GM08714 (cell line): Measurements from ENCODE around the gene GLB1L2.
"Not testable (repeated sequence)": the region's sequence is repeated elsewhere in the genome, so short reads cannot be mapped to it uniquely, and the experiment has no call there.

Experiments
- H3K4me3 ChIP-seq: fragments of 200-500 bp; sonication (Bioruptor generic); 2 replicates; pipeline ENCODE4 v1.5.1; 2014; ENCODE audit warnings: mild to moderate bottlenecking, low read length, inconsistent platforms
- ZNF274 ChIP-seq: IDR thresholded peaks from 2 replicates; pipeline ENCODE4 v1.6.1; 2012; ENCODE audit warnings: mild to moderate bottlenecking, low read depth, low read length

Gene GLB1L2

DNA sequence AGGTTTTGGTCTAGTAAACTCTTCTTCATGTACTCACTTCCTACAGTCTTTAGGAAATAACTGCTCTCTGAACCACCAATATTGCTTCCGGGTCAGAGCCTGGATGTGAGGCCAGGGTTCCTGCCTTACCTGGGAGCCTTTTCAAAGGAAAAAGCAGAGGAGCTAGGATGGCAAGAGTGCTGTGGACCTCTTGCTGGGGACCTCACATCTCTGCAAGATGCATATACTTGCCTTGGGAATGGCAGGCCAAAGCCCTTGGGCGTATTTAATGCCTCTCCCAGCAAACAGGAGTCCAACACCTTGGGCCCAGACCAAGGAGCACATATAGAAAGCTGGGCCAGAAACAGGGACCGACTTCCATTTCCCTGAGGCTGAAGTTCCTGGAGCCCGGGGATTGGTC is 5.3 kb downstream of the GLB1L2 start:
- TF ChIP-seq ZNF274 = no peak
- H3K4me3 ChIP-seq = no peak overlapping the region

DNA sequence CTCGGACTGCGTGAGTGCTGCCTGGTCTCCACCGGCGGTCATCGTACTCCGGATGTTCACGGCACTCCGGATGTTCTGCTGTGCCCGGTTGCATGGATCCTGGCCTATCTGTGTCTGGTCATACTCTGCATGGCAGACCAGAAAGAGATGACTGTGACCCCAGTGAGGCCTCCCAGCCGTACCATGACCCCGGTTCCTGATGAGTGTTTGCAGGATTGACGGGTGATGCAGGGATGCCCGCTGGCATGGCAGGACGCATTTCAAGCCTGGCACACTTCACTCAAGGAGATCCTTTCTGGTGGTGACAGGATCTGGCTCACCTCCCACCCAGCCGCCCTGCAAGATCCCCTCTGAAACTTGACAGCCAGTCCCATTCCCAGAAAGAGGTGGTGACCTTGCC is 6.3 kb downstream of the GLB1L2 start:
- TF ChIP-seq ZNF274 = no peak
- H3K4me3 ChIP-seq = no peak overlapping the region

DNA sequence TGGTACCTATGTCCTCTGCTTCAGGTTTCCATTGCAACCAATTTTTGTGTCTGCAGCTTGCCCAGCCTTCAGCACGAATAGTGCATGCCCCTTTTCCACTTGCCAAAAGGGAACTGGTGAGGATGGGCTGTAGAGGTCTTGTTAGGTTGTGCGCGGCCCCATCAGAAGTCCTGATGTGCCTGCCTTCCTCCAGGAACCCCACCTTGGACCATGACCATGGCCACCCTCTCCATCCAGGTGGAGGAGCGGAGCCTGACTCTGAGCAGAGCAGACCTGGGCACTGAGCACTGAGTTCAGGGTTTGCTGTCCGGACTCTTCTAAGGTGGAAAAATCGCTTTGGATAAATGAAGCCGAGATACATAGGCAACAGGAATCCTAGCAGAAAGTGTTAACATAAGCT is 6.9 kb downstream of the GLB1L2 start:
- no peak for TF ChIP-seq ZNF274
- no peak overlapping the region for H3K4me3 ChIP-seq

DNA sequence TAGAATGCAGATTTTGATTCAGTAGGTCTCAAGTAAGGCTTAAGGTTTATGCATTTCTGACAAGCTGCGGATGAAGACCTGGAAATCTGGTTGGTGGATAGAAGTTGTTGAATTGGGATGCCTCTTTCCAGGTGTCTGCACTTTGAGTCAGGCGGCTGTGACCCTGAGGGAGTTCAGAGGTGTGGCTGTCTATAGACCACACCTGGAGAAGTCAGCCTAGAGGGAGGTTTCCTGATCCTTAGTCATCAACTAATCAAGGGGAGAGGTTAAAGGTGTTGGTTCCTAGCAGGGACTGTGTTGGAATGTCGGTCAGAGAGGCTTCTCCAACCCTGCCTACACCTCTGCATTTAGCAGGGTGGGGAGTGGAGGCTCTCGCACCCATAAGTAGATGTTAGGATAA is 8.0 kb downstream of the GLB1L2 start:
- H3K4me3 ChIP-seq = no peak overlapping the region
- TF ChIP-seq ZNF274 = no peak

DNA sequence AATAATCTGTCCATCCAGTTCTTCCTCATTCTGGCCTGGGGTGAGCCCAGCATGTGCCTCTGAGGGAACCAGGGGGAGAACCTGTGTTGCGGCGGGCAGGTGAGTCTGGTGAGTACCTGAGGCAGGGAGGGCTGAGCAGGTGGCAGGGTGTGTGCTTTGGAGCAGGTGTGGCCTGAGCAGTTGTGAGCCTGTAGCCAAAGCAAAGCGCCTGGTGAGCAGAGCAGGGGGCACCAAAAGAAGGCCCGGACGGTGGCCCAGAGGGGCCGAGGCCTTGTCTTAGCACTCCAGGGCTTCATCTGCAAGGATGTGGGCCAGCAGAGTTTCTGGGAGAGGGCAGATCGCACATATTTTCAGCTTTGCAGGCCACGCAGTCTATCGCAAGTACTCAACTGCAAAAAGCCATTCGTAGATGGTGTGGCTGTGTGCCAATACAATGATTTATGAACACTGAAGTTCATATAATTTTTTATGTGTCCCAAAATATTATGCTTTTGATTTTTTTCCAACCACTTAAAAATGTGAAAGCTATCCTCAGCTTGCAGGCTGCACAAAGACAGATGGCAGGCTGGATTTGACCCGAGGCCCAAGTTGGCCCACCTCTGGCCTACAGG is 8.7 kb downstream of the GLB1L2 start:
- no peak for TF ChIP-seq ZNF274
- no peak overlapping the region for H3K4me3 ChIP-seq

DNA sequence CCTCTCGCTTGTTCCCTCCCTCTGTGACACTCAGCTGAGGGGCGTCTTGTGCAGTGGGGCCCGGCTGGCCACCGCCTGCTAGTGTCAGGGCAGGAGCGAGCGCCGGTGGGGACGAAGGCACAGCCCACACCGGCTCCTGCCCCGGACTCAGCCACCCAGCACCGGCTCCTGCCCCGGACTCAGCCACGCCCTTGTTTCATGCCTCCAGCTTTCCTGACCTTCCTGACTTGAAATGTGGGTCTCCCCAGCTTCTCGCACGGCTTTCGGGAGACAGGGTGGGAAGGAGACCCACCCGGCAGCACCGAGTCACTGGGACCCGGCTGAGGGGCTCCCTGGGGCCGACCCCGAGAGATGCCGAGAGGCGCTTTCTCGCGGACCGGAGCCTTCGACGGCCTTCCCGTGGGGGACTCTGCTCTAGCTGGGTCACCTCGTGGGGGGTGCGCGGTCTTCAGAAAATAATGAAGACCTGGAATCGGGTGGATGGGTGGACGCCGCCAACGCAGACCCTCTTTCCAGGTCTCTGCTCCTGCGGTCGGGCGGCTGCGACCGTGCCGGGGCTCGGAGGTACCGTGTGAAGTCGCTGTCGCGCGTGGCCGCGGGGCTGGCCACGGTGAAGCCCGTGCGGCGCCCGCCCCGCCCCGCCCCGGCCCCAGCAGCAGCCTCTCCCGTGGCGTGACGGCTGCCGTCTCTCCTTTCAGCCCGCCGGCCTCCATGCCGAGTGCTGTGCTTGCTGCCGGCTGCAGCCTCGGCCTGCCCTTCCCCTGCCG is 10.2 kb downstream of the GLB1L2 start:
- no peak for TF ChIP-seq ZNF274
- H3K4me3 ChIP-seq = no peak overlapping the region

DNA sequence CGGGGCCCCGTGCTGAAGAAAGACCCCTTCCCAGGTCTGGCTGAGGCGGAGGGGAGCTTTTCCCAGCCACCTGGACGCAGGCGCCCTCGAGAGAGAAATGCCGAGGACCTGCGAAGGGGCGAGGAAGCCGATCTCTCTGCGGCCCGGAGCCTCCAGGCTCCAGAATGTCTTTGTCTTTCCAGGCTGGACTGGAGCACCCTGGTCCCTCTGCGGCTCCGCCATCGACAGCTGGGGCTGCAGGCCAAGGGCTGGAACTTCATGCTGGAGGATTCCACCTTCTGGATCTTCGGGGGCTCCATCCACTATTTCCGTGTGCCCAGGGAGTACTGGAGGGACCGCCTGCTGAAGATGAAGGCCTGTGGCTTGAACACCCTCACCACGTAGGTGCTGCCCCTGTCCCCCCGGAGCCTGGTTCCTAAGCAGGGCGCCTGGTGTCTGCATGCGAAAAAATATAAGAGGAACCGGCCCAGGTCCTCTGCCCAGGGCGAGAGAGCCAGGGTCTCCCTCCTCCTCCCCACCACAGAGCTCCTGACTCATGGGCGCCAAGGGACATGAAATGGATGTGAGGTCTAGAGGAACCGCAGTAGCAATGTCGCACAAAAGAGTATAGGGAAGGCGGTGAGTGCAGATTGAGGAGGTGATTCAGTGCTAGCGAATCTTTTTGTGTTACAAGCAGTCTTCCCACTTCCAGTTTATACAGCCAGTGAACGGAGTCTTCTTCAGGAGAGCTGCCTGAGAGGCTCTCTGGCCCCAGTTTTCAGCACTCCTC is 11.0 kb downstream of the GLB1L2 start:
- no peak for TF ChIP-seq ZNF274
- H3K4me3 ChIP-seq = no peak overlapping the region

DNA sequence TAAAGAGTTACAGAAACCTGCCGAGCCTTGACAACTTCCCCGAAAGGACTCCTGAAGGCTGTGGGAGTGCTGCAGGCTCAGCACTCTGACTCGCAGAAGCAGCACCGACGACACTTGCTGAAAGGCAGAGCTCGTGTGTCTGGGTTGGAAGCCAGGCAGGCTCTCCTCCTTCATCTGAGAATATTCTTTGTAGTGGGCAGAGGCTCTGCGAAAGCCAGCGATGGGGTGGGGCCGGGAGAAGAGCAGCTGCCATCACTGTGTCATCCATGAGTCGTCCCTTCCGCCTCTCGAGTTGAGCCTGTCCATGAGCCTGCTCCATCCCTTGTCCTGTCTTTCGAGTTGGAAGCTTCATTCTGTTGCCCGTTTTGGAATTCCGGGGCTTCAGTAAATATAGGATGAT is 11.9 kb downstream of the GLB1L2 start:
- TF ChIP-seq ZNF274 = no peak

DNA sequence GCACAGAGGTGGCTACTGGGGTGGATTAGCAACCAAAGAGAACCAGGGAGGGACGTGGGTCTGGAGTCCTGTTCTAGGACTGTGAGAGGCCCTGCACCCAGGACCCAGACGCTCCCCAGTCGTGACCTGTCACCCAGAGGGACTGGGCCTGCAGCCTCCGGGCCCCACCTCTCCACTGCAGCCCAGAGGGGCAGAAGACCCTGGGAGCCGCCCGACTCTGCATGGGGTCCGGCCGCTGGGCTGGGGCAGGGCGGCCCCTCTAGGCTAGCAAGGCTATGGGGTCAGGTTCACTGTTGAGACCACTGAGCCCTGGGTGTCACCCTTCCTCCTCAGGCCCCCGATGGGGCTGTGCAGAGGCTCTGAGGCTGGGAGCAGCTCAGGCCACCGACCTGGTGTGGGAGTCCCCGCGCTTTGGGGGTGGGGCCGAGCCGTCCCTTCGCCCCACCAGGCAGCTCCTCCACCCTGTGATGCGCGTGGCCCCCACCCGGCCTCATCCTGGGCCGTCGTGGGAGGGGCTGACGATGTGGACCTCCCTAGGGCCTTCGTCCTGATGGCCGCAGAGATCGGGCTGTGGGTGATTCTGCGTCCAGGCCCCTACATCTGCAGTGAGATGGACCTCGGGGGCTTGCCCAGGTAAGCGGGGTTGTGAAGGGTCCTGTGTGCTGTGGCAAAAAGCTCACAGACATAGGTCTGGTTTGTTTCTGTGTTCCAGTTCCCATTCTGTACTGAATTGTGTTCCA is 12.9 kb downstream of the GLB1L2 start:
- H3K4me3 ChIP-seq = not testable (repeated sequence)

More for the DNA sequence above, 11.9 kb downstream of the GLB1L2 start:
- no peak overlapping the region for H3K4me3 ChIP-seq

DNA sequence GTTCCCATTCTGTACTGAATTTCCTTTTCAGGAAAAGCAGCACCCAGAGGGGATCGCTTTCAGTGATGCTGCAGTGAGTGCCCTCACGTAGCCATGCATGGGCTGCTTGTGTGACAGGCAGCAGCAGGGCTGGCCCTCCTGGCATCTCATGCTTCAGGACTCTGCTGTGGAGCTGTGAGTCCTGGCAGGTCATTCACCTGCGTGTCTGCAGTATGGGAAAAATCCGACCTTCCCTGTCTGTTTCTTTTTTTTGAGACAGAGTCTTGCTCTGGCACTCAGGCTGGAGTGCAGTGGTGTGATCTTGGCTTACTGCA is 13.4 kb downstream of the GLB1L2 start:
- no peak overlapping the region for H3K4me3 ChIP-seq
- no peak for TF ChIP-seq ZNF274

DNA sequence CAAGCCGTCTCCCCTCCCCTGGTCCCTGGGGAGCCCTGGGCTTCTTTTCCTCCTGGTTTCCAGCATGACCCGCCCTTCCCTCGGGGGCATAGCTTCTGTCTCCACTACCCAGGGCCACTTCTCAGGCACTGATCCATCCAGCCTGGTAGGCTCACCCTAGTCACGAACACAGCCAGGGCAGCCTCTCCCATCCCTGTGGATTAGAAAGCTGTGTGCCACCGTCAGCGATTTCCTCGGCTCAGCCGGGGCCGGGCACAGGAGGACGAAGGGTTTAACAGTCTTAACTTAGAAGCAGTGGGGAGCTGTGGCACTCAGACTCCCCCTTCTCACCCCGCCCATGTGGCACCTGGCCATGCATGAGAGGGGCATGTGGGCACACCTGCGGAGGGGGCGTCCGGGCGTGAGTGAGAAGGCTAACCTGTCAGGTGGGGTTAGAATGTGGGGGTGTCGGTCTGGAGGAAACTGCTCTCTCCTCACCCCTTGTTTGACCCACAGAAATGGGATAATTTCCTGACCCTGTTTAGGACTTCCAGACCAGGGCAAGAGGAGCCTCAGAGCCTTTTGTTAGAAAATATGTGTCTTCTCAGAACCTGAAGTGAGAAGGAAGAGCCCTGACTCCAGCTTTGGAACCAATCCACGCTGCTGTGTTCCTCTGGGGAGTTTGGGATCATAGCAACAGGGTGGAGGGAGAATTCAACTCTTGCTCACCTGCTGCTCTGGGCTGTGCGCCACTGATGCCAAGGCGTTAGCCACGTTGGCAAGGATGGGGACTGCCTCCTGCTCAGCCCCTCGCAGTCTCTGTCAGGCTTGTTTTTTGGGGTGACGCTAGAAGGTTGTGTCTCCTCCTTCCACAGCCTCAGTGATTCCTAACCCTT is 14.6 kb downstream of the GLB1L2 start:
- no peak overlapping the region for H3K4me3 ChIP-seq
- TF ChIP-seq ZNF274 = no peak

DNA sequence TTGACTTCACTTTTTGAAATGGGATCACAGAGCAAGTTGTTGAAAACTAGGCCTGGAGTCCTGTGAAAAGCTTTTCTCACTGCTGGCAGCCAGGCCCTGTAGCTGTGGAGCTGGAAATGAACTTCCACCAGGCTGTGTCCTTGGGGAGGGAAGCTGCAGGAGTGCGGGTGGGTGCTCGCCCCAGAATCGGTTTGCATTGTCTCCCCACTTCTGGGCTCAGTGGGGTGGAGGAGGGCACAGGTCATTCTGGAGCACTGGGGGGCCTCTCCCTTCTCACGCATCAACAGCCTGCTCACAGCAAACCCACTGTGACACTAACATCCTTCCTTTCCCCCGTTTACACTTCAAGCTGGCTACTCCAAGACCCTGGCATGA is 15.2 kb downstream of the GLB1L2 start:
- TF ChIP-seq ZNF274 = no peak
- H3K4me3 ChIP-seq = no peak overlapping the region

DNA sequence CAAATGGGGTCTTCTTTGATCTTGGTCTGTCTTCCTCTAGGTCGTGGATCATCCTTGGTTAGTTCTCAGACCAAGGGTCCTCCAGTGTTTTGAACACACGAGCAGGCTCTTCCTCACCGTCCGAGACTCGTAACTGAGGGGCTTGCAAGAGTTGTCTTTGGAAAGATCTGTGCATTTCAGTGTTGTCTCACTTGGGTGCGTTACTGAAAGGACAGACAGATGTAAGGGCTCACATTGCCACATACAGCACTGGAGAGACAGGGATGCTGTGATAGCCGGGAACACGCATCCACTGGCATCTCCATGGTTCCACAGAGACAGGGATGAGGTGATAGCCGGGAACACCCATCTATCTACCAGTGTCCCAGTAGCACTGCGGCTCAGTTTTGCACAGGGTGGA is 15.7 kb downstream of the GLB1L2 start:
- H3K4me3 ChIP-seq = no peak overlapping the region
- TF ChIP-seq ZNF274 = no peak

DNA sequence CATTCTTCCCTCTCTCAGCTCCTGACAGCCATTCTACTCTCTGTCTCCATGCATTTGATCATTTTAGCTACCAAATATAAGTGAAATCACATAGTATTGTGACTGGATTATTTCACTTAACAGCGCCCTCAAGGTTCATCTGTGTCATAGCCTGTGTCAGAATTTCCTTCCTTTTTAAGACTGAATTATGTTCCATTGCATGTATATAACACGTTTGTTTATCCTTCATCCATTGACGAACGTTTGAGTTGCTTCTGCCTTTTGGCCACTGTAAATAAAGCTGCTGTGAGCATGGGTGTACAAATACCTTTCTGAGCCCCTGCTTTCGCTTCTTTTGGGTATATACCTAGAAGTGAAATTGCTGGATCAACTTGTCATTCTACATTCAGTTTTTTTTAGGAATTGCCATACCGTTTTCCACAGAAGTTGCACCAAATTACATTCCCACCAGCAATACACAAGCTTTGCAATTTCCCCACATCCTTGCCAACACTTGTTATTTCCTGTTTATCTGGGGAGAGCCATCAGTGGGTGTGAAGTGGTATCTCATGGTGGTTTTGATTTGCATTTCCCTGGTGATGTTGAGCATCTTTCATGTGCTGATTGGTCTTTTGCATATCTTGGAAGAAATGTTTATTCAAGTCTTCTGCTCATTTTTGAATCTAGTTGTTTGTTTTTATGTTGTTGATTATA is 17.5 kb downstream of the GLB1L2 start:
- H3K4me3 ChIP-seq = no peak overlapping the region
- TF ChIP-seq ZNF274 = no peak
